K562 (cell line): ENCODE data around the gene RBPJ. TPM values are rescaled to one million over a fixed set of nuclear protein-coding genes. Genes with fewer than 3 reads are reported as not detected.

ENCODE experiments used
- ATAC-seq: fragments of 200-7000 bp; cut with Tn5 transposase; 3 replicates; pipeline ENCODE4 v1.9.1; 2020; ENCODE audit warnings: moderate library complexity
- BruUV-seq: library from RNA; stranded (reverse); fragments of 400-500 nt; replicated peaks from 2 replicates; lab custom pipeline; 2021; lab: Mats Ljungman, UMichigan
- CTCF ChIA-PET: fragments of 300-600 bp; formaldehyde crosslinking; extraction: SDS; loops from one replicate; lab custom pipeline; 2021; ENCODE audit warnings: low intra/inter-chr PET ratio; lab: Yijun Ruan, JAX
- POLR2A ChIA-PET: fragments of 300-600, 350-650 bp; sonication (Branson Sonifier 250); formaldehyde crosslinking; extraction: SDS; loops from one replicate; lab custom pipeline; 2021; ENCODE audit warnings: antibody characterized with exemption, inconsistent platforms; lab: Yijun Ruan, JAX
- DNase-seq, 4 experiments: peaks; one replicate each; pipeline versions ENCODE4 v3.0.0 to v3.0.0-alpha.2; 2011 to 2018; ENCODE audit warnings: low spot score in 3 of 4, mixed read lengths in 3 of 4; ENCODE audit errors: extremely low read depth in 1 of 4
- FAIRE-seq: peaks from 2 replicates; lab custom pipeline; 2011; peaks lifted over from hg19 to GRCh38; lab: Jason Lieb, UNC
- H2AFZ ChIP-seq: 2 replicates; pipeline ENCODE4 v1.6.0; 2011; ENCODE audit warnings: low read depth, low read length, control low read depth, inconsistent platforms
- H3K27ac ChIP-seq: fragments of 200-600 bp; 3 replicates; pipeline ENCODE4 v1.8.0; 2011; ENCODE audit warnings: low read depth, mild to moderate bottlenecking, control low read depth, inconsistent platforms, low read length, moderate library complexity, mixed read lengths; ENCODE audit errors: extremely low read depth
- H3K27me3 ChIP-seq, 2 experiments: fragments of 300-600 bp in 1 of 2; 2 replicates in 1 of 2; 3 replicates in 1 of 2; pipeline versions ENCODE4 v1.6.0 to v1.8.0; 2011; ENCODE audit warnings: inconsistent platforms in 2 of 2, low read length in 2 of 2, mild to moderate bottlenecking in 1 of 2, mixed read lengths in 1 of 2, moderate library complexity in 1 of 2; ENCODE audit not compliant: control insufficient read depth in 2 of 2, insufficient read depth in 2 of 2
- H3K36me3 ChIP-seq: fragments of 300-600 bp; 3 replicates; pipeline ENCODE4 v1.8.0; 2011; ENCODE audit warnings: mild to moderate bottlenecking, low read length, inconsistent platforms; ENCODE audit not compliant: control insufficient read depth, insufficient read depth
- H3K4me1 ChIP-seq, 2 experiments: fragments of 200-600 bp in 1 of 2; replicated peaks in 1 of 2; 2 replicates in 1 of 2; 3 replicates in 1 of 2; pipeline versions ENCODE4 v1.5.1 to v1.8.0; 2011; ENCODE audit warnings: inconsistent platforms in 2 of 2, low read length in 2 of 2, mild to moderate bottlenecking in 1 of 2, mixed read lengths in 1 of 2, moderate library complexity in 1 of 2; ENCODE audit not compliant: control insufficient read depth in 2 of 2, insufficient read depth in 2 of 2
- H3K4me2 ChIP-seq: 2 replicates; pipeline ENCODE4 v1.6.1; 2011; ENCODE audit warnings: low read length, control low read depth, inconsistent platforms, mixed read lengths; ENCODE audit not compliant: insufficient read depth
- H3K4me3 ChIP-seq: fragments of 200-600 bp; sonication (generic), shearing (Covaris generic); 2 replicates; pipeline ENCODE4 v1.5.1; 2016; ENCODE audit warnings: control low read depth, inconsistent platforms
- H3K79me2 ChIP-seq: fragments of 200-600 bp; 3 replicates; pipeline ENCODE4 v1.8.0; 2011; ENCODE audit warnings: low read length, inconsistent platforms; ENCODE audit not compliant: control insufficient read depth, insufficient read depth
- H3K9ac ChIP-seq, 2 experiments: 2 replicates each; pipeline versions ENCODE4 v1.6.0 to v1.6.1; 2011; ENCODE audit warnings: low read depth in 2 of 2, low read length in 2 of 2, control low read depth in 1 of 2, inconsistent platforms in 1 of 2, mild to moderate bottlenecking in 1 of 2, mixed read lengths in 1 of 2; ENCODE audit not compliant: insufficient read depth in 1 of 2
- H3K9me1 ChIP-seq: one replicate; pipeline ENCODE4 v1.6.0; 2011; ENCODE audit warnings: inconsistent platforms, mild to moderate bottlenecking, low read length, moderate library complexity; ENCODE audit not compliant: control insufficient read depth, insufficient read depth
- H3K9me3 ChIP-seq: replicated peaks from 2 replicates; pipeline ENCODE4 v1.5.1; 2011; ENCODE audit warnings: low read depth, low read length, inconsistent platforms; ENCODE audit not compliant: control insufficient read depth, insufficient read depth
- H4K20me1 ChIP-seq: replicated peaks from 2 replicates; pipeline ENCODE4 v1.6.1; 2011; ENCODE audit warnings: low read length, inconsistent platforms, mixed read lengths; ENCODE audit not compliant: control insufficient read depth, insufficient read depth
- PPARD ChIP-seq: fragments of 250-450 bp; sonication (Bioruptor Pico); IDR thresholded peaks from 2 replicates; pipeline ENCODE4 v1.8.0; 2022; ENCODE audit warnings: inconsistent platforms, mild to moderate bottlenecking, moderate library complexity
- SRF ChIP-seq, 2 experiments: fragments of 250-450, 450-650 bp in 1 of 2; sonication (Bioruptor Pico) in 1 of 2; sonication (generic) in 1 of 2; formaldehyde crosslinking; IDR thresholded peaks; 2 replicates each; pipeline versions ENCODE4 v1.5.0 to v1.5.1; 2020 to 2022; ENCODE audit warnings: mild to moderate bottlenecking in 1 of 2, missing genetic modification reagents in 1 of 2
- SRSF1 ChIP-seq: fragments of 200-400 bp; formaldehyde crosslinking; IDR thresholded peaks from 2 replicates; pipeline ENCODE4 v1.6.1; 2017; ENCODE audit warnings: mild to moderate bottlenecking, low read depth, low read length, moderate library complexity
- in situ Hi-C: fragments of 300-500 bp; cut with MboI; formaldehyde crosslinking; loops from 4 replicates; pipeline ENCODE4 v1.15.0; 2018; ENCODE audit warnings: inconsistent platforms, mixed read lengths
- intact Hi-C: fragments of 100-400 bp; cut with micrococcal nuclease; formaldehyde crosslinking; loops from 2 replicates; pipeline ENCODE4 v1.14.2; 2022
- polyA plus RNA-seq, 8 experiments: library from polyadenylated mRNA; depleted of rRNA in 4 of 8; stranded (reverse) in 5 of 8; unstranded in 3 of 8; fragments of >200 nt; fragmentation: Nextera tagmentation in 2 of 8; fragmentation: Illumina TruSeq in 1 of 8; extraction: Ambion mirVana in 2 of 8; extraction: Trizol in 1 of 8; gene quantifications; 2 replicates each; pipeline versions ENCODE4 v1.2.1 to v1.2.3, GENCODE V29; 2011 to 2014; ENCODE audit warnings: inconsistent platforms in 1 of 8, missing spikeins in 1 of 8
- total RNA-seq, 7 experiments: library from RNA; depleted of rRNA in 6 of 7; stranded (reverse); fragments of >200 nt in 6 of 7; fragmentation: Illumina TruSeq in 2 of 7; extraction: Trizol in 2 of 7; gene quantifications; 2 replicates each; pipeline versions ENCODE4 v1.2.1 to v1.2.3, GENCODE V29; 2011 to 2021; ENCODE audit warnings: low replicate concordance in 1 of 7
- TF ChIP-seq, protein P1 (sequence below): fragments of 250-450 bp; sonication (Bioruptor Pico); IDR thresholded peaks from 2 replicates; pipeline ENCODE4 v1.8.0; 2022; ENCODE audit warnings: inconsistent platforms
- TF ChIP-seq, protein P2 (sequence below): sonication (generic); formaldehyde crosslinking; IDR thresholded peaks from 2 replicates; pipeline ENCODE4 v1.8.0; 2022; ENCODE audit warnings: mild to moderate bottlenecking, missing genetic modification reagents

RBPJ gene
- total and polyA plus RNA-seq, 9 of the 15 experiments (the other 6 are each of a cell fraction or from before 2014, with no cell fraction given): 17.2 to 49.4 (median 33.8) TPM

DNA sequence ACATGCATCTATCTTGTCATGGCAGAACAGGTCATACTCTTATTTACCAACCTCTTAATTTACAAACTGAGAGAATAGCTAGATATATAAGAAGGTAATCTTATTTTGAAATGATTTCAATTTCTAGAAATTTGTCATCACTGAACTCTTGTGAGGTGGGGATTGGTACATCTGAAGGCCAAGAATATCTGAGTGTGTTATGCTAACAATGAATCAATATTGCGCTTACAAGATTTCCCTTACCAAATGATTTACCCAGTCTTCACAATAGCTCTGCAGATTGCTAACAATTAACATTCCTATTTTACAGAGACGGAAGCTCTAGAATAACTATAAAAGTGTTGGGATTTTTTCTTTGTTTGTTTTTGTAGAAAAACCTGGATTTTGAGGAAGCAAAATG lies 48.3 kb downstream of the RBPJ start (continued):
- TF ChIP-seq, protein P1, sequence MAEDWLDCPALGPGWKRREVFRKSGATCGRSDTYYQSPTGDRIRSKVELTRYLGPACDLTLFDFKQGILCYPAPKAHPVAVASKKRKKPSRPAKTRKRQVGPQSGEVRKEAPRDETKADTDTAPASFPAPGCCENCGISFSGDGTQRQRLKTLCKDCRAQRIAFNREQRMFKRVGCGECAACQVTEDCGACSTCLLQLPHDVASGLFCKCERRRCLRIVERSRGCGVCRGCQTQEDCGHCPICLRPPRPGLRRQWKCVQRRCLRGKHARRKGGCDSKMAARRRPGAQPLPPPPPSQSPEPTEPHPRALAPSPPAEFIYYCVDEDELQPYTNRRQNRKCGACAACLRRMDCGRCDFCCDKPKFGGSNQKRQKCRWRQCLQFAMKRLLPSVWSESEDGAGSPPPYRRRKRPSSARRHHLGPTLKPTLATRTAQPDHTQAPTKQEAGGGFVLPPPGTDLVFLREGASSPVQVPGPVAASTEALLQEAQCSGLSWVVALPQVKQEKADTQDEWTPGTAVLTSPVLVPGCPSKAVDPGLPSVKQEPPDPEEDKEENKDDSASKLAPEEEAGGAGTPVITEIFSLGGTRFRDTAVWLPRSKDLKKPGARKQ: no peak
- TF ChIP-seq SRSF1 (no peak), PPARD (CRISPR knock-in tag) (no peak)

DNA sequence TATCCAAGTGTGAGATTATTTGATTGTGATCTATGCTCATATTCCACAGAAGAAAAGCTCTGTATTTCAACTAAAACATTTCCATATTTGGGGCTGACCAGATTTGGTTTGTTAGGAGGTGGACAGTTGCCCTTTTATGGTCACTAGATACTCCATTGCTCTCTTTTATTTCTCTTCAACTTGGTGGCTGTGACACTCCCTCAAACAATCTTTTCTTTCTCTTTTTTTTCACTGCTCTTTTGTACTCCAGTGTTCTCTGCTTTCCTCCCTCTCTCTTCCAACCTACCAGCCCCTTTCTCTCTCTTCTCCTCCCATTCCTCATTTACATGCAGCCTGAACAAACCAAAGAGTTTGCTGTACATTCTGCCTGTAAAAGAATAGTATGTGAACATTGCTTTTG lies 48.8 kb downstream of the RBPJ start:
- intact Hi-C loops: no loop called here
- CTCF ChIA-PET: no interaction called here
- ATAC-seq: no peak

More for the DNA sequence above, 48.8 kb downstream of the RBPJ start:
- Histone ChIP-seq H3K9me3 (no peaks in the 10 kb centered on the region), H3K4me1 (peaks cover 0 to 6% of the 10 kb centered on the region in 2 experiments; a peak in 2 of 5 replicates), H3K36me3 (0 out of 3 replicates have a peak, but pooled peaks cover 3% of the 10 kb centered on the region), H3K4me3 (no peak overlapping the region), H2AFZ (no peak overlapping the region), H4K20me1 (0 out of 2 replicates have a peak, but pooled peaks cover 4% of the 10 kb centered on the region), H3K9me1 (no peaks in the 10 kb centered on the region), H3K4me2 (no peak overlapping the region), H3K79me2 (peaks cover 26% of the 10 kb centered on the region), H3K27ac (no peak overlapping the region), H3K27me3 (no peaks in the 10 kb centered on the region), H3K9ac (no peak overlapping the region)
- no TSS peak for BruUV-seq
- FAIRE-seq: no peak
- no peak for DNase-seq
- TF ChIP-seq, protein P2, sequence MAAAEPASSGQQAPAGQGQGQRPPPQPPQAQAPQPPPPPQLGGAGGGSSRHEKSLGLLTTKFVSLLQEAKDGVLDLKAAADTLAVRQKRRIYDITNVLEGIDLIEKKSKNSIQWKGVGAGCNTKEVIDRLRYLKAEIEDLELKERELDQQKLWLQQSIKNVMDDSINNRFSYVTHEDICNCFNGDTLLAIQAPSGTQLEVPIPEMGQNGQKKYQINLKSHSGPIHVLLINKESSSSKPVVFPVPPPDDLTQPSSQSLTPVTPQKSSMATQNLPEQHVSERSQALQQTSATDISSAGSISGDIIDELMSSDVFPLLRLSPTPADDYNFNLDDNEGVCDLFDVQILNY (CRISPR knock-in tag): no peak
- TF ChIP-seq SRF (CRISPR knock-in tag; IDR thresholded peaks at IDR 0.05): peak in 1 of 2 experiments; percentile 52; a peak in 1 of 4 replicates
- in situ Hi-C loops: no loop called here
- POLR2A ChIA-PET: interaction anchor here (0.5 to 1.0 kb wide), 2 partner anchors 19 to 210 kb away, joined by 3 to 4 read pairs; no protein-coding TSS in a partner anchor
